ENCODE data around the gene BEND3.
"Not testable (repeated sequence)": the region's sequence is repeated elsewhere in the genome, so short reads cannot be mapped to it uniquely, and the experiment has no call there.

Gene BEND3

GRCh38 chr6:107120404-107120803 is 5.1 kb upstream of the BEND3 start:
- DNase-seq = no peak

GRCh38 chr6:107118976-107119375 is 3.7 kb upstream of the BEND3 start:
- DNase-seq = no peak

GRCh38 chr6:107118540-107118939 is 3.2 kb upstream of the BEND3 start:
- DNase-seq = not testable (repeated sequence)

- DNase-seq = no peak
Measured at GRCh38 chr6:107116931-107117330, 1.6 kb upstream of the BEND3 start.

GRCh38 chr6:107116328-107116892 is 1.1 kb upstream of the BEND3 start:
- DNase-seq = peak; percentile 84

GRCh38 chr6:107115695-107116327 is 496 bp upstream of the BEND3 start:
- DNase-seq = peak; percentile 79 to 87

- DNase-seq = peak; percentile 52 to 94
Measured at GRCh38 chr6:107114213-107114925, 946 bp downstream of the BEND3 start.

- DNase-seq = no peak
Measured at GRCh38 chr6:107110200-107110599, 5.1 kb downstream of the BEND3 start.

GRCh38 chr6:107108201-107108890 is 7.0 kb downstream of the BEND3 start:
- DNase-seq = no peak

- DNase-seq = no peak
Measured at GRCh38 chr6:107107791-107108190, 7.5 kb downstream of the BEND3 start.

GRCh38 chr6:107106165-107106564 is 9.2 kb downstream of the BEND3 start:
- DNase-seq = no peak

GRCh38 chr6:107105511-107106116 is 9.7 kb downstream of the BEND3 start:
- no peak for DNase-seq

- DNase-seq = no peak
Measured at GRCh38 chr6:107103082-107103481, 12.2 kb downstream of the BEND3 start.

- no peak for DNase-seq
Measured at GRCh38 chr6:107102414-107102805, 12.9 kb downstream of the BEND3 start.

- DNase-seq = no peak
Measured at GRCh38 chr6:107101686-107102413, 13.5 kb downstream of the BEND3 start.

- DNase-seq = no peak
Measured at GRCh38 chr6:107101211-107101610, 14.1 kb downstream of the BEND3 start.

- DNase-seq = no peak
Measured at GRCh38 chr6:107098436-107099307, 16.6 kb downstream of the BEND3 start.

GRCh38 chr6:107084459-107084858 is 30.9 kb downstream of the BEND3 start:
- DNase-seq = not testable (repeated sequence)

- DNase-seq = no peak
Measured at GRCh38 chr6:107083921-107084320, 31.4 kb downstream of the BEND3 start.

- DNase-seq = no peak
Measured at GRCh38 chr6:107083047-107083768, 32.1 kb downstream of the BEND3 start.

- DNase-seq = no peak
Measured at GRCh38 chr6:107082045-107082444, 33.3 kb downstream of the BEND3 start.

Data from NCI-H526 (cell line).